GM12891 (cell line): ENCODE data around the gene FOXR1.

ENCODE experiments used
- DNase-seq: peaks from one replicate; pipeline ENCODE4 v3.0.0; 2011; ENCODE audit warnings: low spot score; ENCODE audit not compliant: insufficient read length
- FAIRE-seq: peaks from 2 replicates; lab custom pipeline; 2011; peaks lifted over from hg19 to GRCh38; lab: Jason Lieb, UNC
- PAX5 ChIP-seq: IDR thresholded peaks from 2 replicates; pipeline ENCODE4 v1.6.1; 2011; ENCODE audit warnings: low read length, moderate library complexity, mild to moderate bottlenecking; ENCODE audit not compliant: insufficient read depth, severe bottlenecking
- POLR2A ChIP-seq: IDR thresholded peaks from 2 replicates; pipeline ENCODE4 v1.6.1; 2011; ENCODE audit warnings: low read depth, low read length, control low read depth
- POLR2AphosphoS5 ChIP-seq: IDR thresholded peaks from 2 replicates; pipeline ENCODE4 v1.6.1; 2011; ENCODE audit warnings: low read depth, low read length, control low read depth
- POU2F2 ChIP-seq: IDR thresholded peaks from 2 replicates; pipeline ENCODE4 v1.6.1; 2011; ENCODE audit warnings: low read depth, mild to moderate bottlenecking, control low read depth, low read length, moderate library complexity
- SPI1 ChIP-seq: IDR thresholded peaks from 2 replicates; pipeline ENCODE4 v1.6.1; 2011; ENCODE audit warnings: low read depth, low read length, control low read depth
- TAF1 ChIP-seq: IDR thresholded peaks from 2 replicates; pipeline ENCODE4 v1.6.1; 2011; ENCODE audit warnings: low read depth, low read length, control low read depth

Gene FOXR1

GRCh38 chr11:118997627-118998387 is 26.2 kb downstream of the FOXR1 start, which contains the start of gene CENATAC:
Gene CENATAC, plus strand, starts transcription at chr11:118998138. Its CDS starts 60 bp downstream, at chr11:118998198.
- DNase-seq (peak; percentile 96), FAIRE-seq (peak; percentile 98)
- TF ChIP-seq TAF1, result peak; percentile 56; the same call in 1 of the 2 replicates
- TF ChIP-seq POU2F2, result no peak
- TF ChIP-seq POLR2A, result peak; percentile 86
- TF ChIP-seq POLR2AphosphoS5, result peak; percentile 82

DNA sequence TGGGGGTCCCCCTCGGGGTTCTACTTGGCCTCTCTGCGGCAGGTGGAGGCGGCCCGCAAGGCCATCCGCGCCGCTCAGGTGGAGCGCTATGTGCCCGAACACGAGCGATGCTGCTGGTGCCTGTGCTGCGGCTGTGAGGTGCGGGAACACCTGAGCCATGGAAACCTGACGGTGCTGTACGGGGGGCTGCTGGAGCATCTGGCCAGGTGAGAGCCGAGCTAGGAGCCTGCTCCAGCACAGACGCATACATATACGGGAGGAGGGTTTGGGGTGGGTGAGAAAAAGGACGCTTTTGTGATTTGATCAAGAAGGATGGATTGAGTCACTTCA is 26.8 kb downstream of the FOXR1 start:
- FAIRE-seq (no peak), DNase-seq (no peak)
- TF ChIP-seq POLR2A (no peak), POU2F2 (no peak), TAF1 (no peak), PAX5 (no peak), POLR2AphosphoS5 (no peak), SPI1 (no peak)

GRCh38 chr11:118998822-118999221 is 27.3 kb downstream of the FOXR1 start:
- FAIRE-seq (no peak), DNase-seq (no peak)
- no peak for TF ChIP-seq PAX5
- no peak for TF ChIP-seq POLR2AphosphoS5
- TF ChIP-seq TAF1, result no peak
- TF ChIP-seq POU2F2, result no peak
- TF ChIP-seq POLR2A, result no peak
- TF ChIP-seq SPI1, result no peak

DNA sequence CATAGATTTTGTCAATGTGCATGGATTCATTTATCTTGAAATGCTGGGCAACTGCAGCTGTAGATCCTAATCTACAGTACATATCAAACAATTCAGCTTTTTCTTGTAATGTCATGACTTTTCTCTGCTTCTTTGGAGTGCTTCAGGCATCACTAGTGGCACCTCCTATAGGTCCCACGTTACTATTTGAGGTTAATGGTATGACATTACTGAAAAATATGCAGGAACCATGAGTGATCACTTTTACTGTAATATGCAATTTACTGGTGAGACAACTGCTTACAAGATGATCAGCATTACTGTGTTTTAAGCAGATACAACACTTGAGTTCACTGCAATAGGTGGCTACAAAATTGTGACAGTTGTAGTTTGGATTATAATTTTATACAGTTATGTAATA is 29.3 kb downstream of the FOXR1 start:
- TF ChIP-seq POLR2AphosphoS5 (no peak), PAX5 (no peak), TAF1 (no peak), SPI1 (no peak), POLR2A (no peak), POU2F2 (no peak)
- DNase-seq (no peak), FAIRE-seq (no peak)

DNA sequence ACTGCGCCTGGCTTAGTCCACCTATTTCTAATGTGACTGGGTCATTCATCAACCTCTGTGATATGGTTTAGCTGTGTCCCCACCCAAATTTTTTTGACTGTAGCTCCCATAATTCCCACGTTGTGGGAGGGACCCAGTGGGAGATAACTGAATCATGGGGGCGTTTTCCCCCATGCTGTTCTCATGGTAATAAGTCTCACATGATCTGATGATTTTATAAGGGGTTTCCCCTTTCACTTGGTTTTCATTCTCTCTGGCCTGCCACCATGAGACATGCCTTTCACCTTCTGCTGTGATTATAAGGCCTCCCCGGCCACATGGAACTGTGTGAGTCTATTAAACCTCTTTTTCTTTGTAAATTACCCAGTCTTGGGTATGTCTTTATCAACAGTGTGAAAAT is 35.1 kb downstream of the FOXR1 start:
- FAIRE-seq (no peak), DNase-seq (no peak)
- TF ChIP-seq POLR2A (no peak), POLR2AphosphoS5 (no peak), POU2F2 (no peak), PAX5 (no peak), SPI1 (no peak), TAF1 (no peak)

DNA sequence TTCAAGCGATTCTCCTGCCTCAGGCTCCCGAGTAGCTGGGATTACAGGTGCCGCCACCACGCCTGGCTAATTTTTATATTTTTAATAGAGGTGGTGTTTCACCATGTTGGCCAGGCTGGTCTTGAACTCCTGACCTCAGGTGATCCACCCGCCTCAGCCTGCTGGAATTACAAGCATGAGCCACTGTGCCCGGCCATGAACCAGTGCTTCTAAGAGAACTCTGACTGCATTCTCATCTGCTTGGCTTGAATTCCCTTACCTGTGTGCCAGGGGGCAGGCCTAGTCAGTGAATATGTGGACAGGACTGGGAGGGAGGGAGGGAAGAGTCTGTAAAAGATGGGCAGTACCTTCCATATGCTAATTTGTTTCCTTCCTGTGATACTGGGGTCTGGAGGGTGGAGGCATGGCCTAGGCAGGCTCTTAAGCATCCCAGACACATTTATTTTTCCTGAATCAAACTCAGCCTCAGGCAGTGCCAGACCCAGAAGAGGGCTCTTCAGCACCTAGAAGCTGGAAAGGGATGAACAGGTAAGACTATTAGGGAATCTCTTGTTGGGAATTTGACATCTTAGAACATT is 40.0 kb downstream of the FOXR1 start:
- no peak for TF ChIP-seq PAX5
- no peak for TF ChIP-seq SPI1
- TF ChIP-seq TAF1, result no peak
- no peak for FAIRE-seq
- DNase-seq, result no peak

DNA sequence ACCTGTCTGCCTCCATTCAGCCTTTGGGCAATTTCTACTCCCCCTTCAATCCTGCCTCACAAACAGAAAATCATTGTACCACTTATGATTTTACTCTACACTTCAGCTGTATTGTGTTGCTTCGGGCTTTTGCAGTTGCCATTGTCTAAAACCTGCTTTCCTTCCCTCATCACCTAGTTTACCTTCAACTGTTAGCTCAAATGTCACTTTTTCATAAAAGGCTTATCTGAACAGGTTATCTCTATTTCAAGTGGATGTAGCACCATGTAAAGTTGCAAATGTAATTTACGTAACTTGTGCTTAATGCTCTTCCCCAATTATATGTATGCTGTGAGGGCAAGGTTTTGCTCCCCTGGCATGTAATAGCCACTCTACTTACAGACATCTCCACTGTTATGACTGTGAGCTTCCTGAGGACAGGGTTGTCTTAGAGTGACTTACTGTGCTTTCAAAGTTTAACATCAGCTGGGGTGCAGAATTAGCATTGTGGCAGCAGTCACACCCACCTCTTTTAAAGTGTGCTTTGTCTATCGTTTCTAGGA is 41.1 kb downstream of the FOXR1 start:
- TF ChIP-seq POLR2AphosphoS5 (0 out of 2 replicates have a peak, but pooled peaks have one; percentile 28), POU2F2 (no peak)
- FAIRE-seq, result no peak
- no peak for DNase-seq

- FAIRE-seq, result no peak
- TF ChIP-seq POLR2A (peak; percentile 77), POLR2AphosphoS5 (peak; percentile 81), SPI1 (no peak), TAF1 (no peak), PAX5 (no peak)
- DNase-seq, result no peak
These were observed 42.8 kb downstream of the FOXR1 start for GRCh38 chr11:119014209-119014924.

- TF ChIP-seq POLR2A (no peak), POU2F2 (peak; percentile 49; the same call in 1 of the 2 replicates), SPI1 (no peak)
- FAIRE-seq (no peak), DNase-seq (no peak)
These were observed 43.6 kb downstream of the FOXR1 start for GRCh38 chr11:119015054-119015611.
